DMS53 (cell line): Measurements from ENCODE around the gene PHETA1.
"Not testable (repeated sequence)": the region's sequence is repeated elsewhere in the genome, so short reads cannot be mapped to it uniquely, and the experiment has no call there.

ENCODE experiments used
- DNase-seq: peaks from one replicate; lab custom pipeline; 2025; lab: John Stamatoyannopoulos, UW

The PHETA1 gene

GRCh38 chr12:111405149-111405858 is 36.4 kb upstream of the PHETA1 start:
- peak; percentile 92 for DNase-seq

- DNase-seq, result peak; percentile 36
These were observed 35.7 kb upstream of the PHETA1 start for GRCh38 chr12:111404362-111405148.

- not testable (repeated sequence) for DNase-seq
These were observed 33.6 kb upstream of the PHETA1 start for GRCh38 chr12:111402490-111402824.

- DNase-seq, result no peak
These were observed 32.3 kb upstream of the PHETA1 start for GRCh38 chr12:111401167-111401605.

GRCh38 chr12:111399741-111400404 is 31.0 kb upstream of the PHETA1 start:
- not testable (repeated sequence) for DNase-seq

- DNase-seq, result no peak
These were observed 29.6 kb upstream of the PHETA1 start for GRCh38 chr12:111398530-111398929.

GRCh38 chr12:111396726-111397445 is 28.0 kb upstream of the PHETA1 start:
- DNase-seq, result peak; percentile 92

- DNase-seq, result peak; percentile 35
These were observed 27.4 kb upstream of the PHETA1 start for GRCh38 chr12:111396271-111396670.

- no peak for DNase-seq
These were observed 26.7 kb upstream of the PHETA1 start for GRCh38 chr12:111395336-111396187.

GRCh38 chr12:111394480-111394879 is 25.6 kb upstream of the PHETA1 start:
- no peak for DNase-seq

- DNase-seq, result no peak
These were observed 24.9 kb upstream of the PHETA1 start for GRCh38 chr12:111393700-111394300.

- DNase-seq, result no peak
These were observed 22.0 kb upstream of the PHETA1 start for GRCh38 chr12:111390910-111391309.

- DNase-seq, result peak; percentile 58
These were observed 20.7 kb upstream of the PHETA1 start for GRCh38 chr12:111389635-111390034.

- peak; percentile 32 for DNase-seq
These were observed 18.9 kb upstream of the PHETA1 start for GRCh38 chr12:111387747-111388323.

GRCh38 chr12:111386885-111387284 is 18.0 kb upstream of the PHETA1 start:
- no peak for DNase-seq

GRCh38 chr12:111384596-111384995 is 15.7 kb upstream of the PHETA1 start:
- DNase-seq, result peak; percentile 46

GRCh38 chr12:111379942-111380554 is 11.2 kb upstream of the PHETA1 start:
- no peak for DNase-seq

GRCh38 chr12:111377440-111377839 is 8.5 kb upstream of the PHETA1 start:
- no peak for DNase-seq

GRCh38 chr12:111373231-111373630 is 4.3 kb upstream of the PHETA1 start:
- DNase-seq, result not testable (repeated sequence)
